Skin epidermis (tissue), 12 donors: Measurements from ENCODE around the gene PTPRN2.

ENCODE experiments used
- H3K27ac ChIP-seq, 21 experiments: fragments of 200-600 bp; sonication (generic) in 11 of 21; one replicate each; pipeline ENCODE4 v1.5.0; 2020; ENCODE audit warnings: mild to moderate bottlenecking in 3 of 21, inconsistent platforms in 2 of 21, moderate library complexity in 2 of 21
- H3K4me3 ChIP-seq, 7 experiments: fragments of 200-600 bp; sonication (generic) in 2 of 7; one replicate each; pipeline ENCODE4 v1.5.0; 2020; ENCODE audit warnings: inconsistent platforms in 2 of 7, mild to moderate bottlenecking in 2 of 7, moderate library complexity in 1 of 7

Gene PTPRN2

DNA sequence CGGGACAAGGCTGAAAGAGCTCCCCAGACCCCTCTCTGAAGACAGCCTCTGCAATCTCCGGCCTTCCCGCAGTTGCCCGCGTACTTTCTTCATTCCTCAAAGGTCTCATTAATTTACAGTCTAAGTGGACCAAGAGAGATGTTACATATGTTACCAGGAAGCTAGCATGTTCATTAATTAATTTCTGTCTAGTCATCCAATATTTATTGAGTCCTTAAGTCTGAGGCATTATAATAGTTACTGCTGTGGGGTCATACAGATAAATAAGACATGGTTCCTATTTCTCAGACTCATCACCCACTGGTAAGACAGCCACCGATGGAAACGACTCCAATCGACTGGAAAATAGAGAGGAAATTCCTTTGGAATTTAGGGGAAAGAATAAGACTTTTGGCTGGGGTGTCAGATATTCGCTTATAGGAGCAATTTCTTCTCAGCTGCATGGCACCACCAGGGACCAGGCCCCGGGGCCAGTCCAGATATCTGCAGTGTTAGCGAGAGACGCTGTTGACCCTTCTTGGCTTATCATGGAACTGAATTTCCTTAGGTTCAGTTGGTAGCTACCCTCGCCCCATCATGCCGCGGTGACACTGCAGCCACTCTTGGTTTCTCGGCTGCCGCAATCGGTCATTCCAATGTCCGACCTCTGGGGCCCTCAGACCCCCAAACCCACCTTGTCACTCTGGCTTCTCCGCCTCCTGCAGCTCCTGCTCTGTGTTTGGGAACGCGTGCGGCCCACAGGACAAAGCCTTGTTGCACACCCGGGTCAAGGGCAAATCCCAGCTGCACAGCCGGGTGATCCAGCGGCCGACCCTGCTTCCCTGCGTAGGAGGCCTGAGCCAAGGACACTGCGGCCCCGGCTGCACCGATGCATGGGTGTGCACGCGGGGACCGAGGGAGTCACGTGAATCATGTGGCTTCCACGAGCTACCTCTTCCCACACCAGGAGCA is 867.6 kb downstream of the PTPRN2 start:
- H3K4me3 ChIP-seq, result no peak overlapping the region
- no peak overlapping the region for H3K27ac ChIP-seq

DNA sequence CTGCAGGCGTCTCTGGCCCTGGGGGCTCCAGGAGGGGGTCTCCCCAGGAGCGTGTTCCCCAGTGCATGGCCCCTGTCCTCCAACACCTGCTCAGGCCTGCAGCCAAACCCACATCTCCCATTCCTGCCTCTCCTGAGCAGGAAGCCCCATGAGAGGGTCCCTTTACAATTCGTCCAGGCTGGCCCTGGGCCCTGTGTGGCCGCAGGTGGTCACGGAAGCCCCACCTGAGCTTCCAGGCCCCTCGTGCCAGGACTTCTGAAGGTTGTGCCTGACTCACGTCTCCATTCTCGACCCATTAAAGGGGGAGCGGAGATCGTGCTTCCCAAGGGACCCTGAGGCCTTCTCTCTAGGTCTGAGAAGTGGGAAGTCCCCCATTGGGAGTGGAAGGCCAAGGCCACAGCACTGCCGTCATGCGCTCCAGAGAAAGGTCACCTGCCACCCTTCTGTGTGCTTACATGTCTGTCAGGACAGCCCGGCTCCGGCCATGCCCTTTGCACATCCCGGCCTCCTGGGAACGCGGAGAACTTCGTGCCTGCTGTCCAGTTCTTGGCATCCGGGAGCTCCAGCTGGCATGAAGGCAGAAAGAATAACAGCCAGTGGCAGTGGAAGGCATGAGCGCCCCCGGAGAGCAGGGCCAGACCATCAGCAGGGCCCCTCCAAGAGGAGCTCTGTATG is 868.5 kb downstream of the PTPRN2 start:
- H3K4me3 ChIP-seq, result no peak overlapping the region
- H3K27ac ChIP-seq, result no peak overlapping the region

GRCh38 chr7:157718303-157719007 is 869.2 kb downstream of the PTPRN2 start:
- H3K27ac ChIP-seq, result no peak overlapping the region
- H3K4me3 ChIP-seq, result no peak overlapping the region

DNA sequence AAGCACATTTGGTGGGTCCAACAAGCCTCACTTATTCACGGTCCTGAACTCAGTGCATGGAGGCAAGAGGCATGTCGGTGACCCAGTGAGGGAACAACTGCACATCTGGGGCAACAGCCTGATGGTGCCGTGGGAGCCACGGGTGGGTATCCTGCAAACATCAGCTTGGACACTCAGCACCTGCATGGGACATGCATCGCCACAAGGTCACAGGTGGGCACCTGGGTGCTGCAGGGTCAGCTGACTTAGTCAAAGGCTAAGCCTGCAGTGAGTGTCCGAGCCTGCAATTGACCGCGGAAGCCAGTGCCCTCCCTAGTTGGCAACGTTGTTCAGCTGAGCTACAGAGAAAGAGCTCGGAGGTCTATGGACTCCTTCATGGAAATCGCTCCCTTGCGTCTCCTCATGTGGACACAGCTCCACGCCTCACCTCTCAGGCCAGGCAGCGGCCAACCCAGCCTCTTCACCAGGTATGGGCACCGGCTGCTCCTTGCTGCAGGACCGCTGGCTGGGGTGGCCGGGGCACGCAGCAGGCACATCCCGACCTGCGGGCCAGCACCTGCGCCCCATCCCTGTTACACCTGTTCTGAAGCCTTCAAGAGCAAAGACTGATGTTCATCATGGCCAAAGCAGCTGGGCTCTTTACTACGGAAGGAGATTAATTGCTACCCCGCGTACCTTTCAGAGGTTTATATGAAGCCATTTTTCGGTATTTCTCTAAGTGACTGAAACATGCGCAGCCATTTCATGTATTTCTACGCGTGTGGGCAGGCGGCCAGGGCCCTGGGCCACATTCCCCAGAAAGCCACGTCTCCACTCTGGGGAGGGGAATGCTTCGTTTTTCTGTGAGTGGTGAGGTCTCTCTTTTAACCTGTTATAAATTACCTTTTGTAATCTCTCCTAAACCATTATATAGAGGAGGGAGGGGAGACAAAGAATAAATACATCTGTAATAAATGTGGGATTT is 870.1 kb downstream of the PTPRN2 start:
- Histone ChIP-seq H3K4me3 (no peak overlapping the region), H3K27ac (no peak overlapping the region)

- Histone ChIP-seq H3K4me3 (no peak overlapping the region), H3K27ac (no peak overlapping the region)
Observed at GRCh38 chr7:157715938-157716280, 871.7 kb downstream of the PTPRN2 start.

DNA sequence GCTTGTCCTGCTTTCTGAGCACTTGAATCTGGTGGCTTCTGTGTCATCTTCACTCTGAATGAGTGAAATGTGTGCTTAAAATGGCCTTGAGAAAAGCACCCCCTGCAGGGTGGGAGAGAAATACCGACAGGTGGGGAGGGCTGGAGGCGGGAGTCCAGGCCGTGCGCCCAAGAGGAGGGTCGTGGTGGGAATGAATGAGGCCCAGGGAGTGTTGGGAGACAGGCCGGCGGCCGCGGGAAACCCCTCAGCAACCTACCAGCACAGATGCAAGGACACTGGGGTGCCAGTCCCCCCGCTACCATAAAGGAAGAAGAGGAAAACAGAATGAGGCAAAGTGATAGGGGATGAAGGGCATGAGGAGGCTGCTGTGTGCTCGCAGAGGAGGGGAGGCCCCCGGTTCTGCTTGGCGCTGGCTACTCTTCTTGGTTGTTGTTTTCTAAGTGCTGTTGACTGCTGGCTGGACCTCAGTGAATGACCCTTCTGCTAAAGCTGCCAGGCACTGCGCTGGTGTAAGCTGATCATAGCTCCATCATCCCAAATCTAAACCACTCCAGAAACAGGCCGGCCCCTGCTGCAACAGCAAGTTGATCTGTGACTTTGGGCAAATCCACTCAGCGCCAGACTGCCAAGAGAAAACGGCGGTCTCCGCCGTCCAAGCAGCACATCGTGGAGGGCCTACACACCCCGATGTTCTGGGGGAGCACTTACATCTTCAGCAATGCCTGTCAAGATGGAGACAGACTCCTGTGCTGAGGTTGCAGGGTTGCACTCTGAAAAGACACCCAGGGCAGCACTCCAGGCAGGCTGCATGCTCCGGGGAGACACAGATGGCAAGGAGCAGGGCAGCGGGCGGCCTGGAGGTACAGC is 872.3 kb downstream of the PTPRN2 start:
- Histone ChIP-seq H3K27ac (no peak overlapping the region), H3K4me3 (no peak overlapping the region)

GRCh38 chr7:157714166-157715070 is 873.2 kb downstream of the PTPRN2 start:
- H3K27ac ChIP-seq, result no peak overlapping the region
- no peak overlapping the region for H3K4me3 ChIP-seq

GRCh38 chr7:157713591-157713990 is 874.0 kb downstream of the PTPRN2 start:
- no peak overlapping the region for H3K4me3 ChIP-seq
- no peak overlapping the region for H3K27ac ChIP-seq

DNA sequence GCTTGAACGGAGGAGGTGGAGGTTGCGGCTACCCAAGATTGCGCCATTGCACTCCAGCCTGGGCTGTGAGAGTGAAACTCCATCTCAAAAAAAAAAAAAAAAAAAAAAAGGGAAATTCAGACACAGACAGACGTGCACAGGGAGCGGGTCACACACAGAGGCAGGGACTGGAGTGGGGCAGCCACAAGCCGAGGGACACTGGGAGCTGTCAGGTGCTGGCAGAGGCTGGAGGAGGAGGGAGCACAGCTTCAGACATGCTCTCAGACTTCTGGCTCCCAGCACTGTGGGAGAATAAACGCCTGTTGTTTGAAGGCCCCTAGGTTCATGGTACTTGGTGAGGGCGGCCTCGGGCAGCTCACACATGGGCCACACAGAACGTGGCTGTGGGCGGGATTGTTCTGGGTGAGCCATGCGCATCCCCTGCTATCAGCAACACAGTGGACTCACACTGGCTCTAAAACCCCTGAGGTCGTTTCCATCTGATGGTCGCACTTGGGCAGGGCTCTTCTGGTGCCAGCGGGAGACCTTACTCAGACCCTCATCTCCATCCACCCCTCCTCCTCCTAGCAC is 874.9 kb downstream of the PTPRN2 start:
- Histone ChIP-seq H3K4me3 (no peak overlapping the region), H3K27ac (no peak overlapping the region)

- Histone ChIP-seq H3K27ac (no peak overlapping the region), H3K4me3 (no peak overlapping the region)
Observed at GRCh38 chr7:157711353-157711888, 876.2 kb downstream of the PTPRN2 start.

DNA sequence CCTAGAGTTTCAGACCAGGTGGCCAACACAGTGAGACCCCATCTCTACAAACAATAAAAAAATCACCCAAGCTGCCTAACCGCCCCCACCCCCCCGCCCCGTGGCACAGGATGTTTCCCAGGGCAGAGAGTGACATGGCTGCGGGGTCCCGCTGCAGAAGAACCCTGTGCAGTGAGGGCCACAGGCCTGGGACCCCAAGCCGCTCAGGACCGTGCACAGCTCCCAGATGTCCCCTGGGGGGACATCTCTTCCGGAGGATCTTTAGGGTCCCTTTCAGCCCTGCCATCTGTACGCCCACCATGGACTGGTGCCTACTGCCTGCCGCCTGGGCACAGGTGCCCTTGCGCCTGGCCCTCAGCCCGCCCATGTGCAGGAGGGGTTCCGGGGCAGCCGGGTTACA is 877.2 kb downstream of the PTPRN2 start:
- Histone ChIP-seq H3K27ac (no peak overlapping the region), H3K4me3 (no peak overlapping the region)

- no peak overlapping the region for H3K4me3 ChIP-seq
- no peak overlapping the region for H3K27ac ChIP-seq
Observed at GRCh38 chr7:157709531-157710251, 877.9 kb downstream of the PTPRN2 start.

DNA sequence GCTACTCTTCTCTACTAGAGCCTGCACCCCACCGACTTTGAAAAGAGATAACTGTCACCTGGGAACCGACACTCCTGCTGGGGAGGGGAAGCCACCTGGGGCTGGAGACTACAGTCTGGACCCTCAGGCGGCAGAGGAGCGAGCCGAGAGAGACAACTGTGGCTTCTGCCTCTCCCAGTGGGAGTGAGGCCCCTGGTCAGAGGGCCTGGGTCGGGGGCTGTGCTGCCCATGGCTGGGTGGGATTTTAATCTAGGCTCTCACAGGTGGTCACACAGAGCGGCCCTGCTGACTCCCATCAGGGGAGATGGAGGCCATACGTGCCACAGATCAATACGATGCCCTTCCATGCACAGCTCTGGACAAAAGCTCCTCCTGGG is 878.7 kb downstream of the PTPRN2 start:
- H3K27ac ChIP-seq, result no peak overlapping the region
- H3K4me3 ChIP-seq, result no peak overlapping the region

DNA sequence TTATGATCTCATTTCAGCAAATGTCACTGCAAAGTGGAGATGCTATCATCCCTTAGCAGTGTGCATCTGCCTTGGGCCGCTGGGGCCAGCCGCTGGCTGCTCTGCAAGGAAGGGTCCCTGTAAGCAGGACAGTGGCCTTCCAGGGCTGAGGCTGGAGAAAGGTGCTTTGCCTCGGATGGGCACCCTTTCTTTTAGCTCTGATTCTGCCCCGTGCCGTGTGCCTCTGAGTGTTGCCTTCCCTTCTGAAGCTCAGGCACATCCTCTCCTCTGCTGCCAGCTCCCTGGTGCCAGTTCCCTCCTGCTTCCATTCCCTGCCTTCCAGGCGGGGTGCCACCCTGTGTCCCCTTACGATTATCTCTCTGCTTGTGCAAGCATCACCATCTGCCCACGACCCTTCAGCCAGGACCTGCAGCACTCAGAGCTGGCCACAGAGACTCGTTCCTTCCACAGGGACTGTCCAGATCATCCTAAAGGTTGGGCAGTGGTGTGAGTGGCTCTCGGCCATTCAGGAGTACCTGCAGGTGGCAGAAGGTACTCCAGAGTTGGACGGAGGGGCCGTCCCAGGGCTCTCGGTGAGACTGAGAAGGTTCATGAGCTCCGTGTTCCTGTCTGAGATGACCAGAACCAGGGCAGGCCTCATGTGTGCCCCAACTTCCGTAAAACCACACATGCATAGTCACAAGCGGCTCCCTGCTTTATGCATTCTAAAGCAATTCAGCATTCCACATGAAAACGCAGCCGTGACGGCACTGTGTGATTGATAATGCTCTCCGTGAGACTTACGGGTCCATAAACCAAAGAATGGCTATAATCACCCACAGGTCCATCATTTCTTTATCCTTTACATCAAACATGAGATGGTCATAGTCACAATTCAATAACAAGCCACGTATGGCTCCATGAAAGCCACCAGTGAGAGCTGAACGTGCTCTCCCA is 879.4 kb downstream of the PTPRN2 start:
- Histone ChIP-seq H3K4me3 (no peak overlapping the region), H3K27ac (no peak overlapping the region)

GRCh38 chr7:157704365-157704764 is 883.3 kb downstream of the PTPRN2 start:
- Histone ChIP-seq H3K27ac (no peak overlapping the region), H3K4me3 (no peak overlapping the region)
